Measurements from ENCODE around the gene EEF1AKMT4.

The EEF1AKMT4 gene

DNA sequence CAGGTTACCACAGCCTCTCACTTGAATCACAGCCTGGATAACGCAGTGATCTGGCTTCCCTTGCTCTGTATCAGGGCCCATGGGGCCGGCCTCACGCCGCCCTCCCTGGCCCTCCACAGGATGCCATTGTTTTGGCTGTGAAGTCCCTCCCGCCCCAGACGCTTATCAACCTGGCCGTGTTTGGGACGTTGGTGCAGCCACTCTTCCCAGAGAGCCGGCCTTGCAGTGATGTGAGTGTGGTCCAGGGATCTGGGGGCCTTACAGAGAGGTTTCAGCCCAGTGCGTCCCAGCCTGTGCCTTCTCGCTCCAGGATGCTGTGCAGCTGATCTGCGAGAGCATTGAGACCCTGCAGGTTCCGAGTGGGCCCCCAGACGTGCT is 13.4 kb upstream of the EEF1AKMT4 start:
- no peak for FAIRE-seq

DNA sequence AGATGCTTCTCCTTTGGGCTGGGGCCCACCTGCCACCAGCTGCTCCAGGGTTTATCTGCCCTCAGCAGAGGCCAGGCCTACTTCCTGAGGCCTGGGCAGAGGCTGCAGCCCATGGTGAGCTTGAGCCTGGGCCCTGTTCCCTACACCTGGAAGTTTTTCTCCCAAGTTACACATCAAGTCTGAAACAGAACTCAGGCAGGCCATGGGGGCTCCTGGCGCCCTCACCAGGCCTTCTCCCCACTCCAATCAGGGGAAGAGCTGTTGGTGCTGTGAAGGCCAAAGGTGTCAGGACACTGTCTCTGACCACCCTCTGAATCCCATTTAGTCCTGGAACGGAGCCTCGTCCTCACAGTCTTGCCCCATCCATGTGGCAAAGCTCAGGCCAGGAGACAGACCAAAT is 12.8 kb upstream of the EEF1AKMT4 start:
- FAIRE-seq, result no peak

DNA sequence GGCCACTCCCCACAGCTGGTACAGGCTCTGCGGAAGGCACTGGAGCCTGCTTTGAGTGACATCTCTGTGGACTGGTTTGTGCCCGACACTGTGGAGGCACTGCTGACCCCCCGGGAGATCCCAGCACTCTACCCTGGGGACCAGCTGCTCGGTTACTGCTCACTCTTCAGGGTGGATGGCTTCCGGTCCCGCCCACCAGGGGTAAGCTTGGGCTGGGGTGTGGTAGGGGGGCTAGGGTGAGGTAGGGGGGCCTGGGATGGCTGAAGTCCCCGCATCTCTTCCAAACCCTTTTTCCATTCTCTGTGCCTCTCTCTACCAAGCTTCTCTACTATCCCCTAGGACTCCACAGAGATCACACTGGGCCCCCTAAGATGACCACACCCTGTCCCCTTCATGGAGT is 12.3 kb upstream of the EEF1AKMT4 start:
- FAIRE-seq, result no peak

DNA sequence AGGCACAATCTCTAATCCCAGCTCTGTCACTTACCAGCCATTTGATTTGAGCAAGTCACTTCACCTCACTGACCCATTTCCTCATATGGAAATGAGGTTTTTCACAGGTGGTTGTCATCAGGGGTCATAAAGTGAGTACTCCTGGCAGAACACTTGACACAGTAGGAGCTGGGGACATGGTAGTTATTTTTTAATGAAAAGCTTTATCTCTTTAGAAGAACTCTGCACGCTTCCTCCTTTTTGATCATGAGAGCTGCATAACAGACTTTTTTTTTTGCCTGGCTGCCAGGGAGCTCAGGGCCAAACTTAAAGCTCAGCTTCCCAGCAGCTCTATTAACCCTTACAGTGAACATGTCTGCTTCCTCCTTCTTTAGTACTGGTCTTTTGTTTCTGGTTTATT is 11.7 kb upstream of the EEF1AKMT4 start:
- FAIRE-seq, result no peak

DNA sequence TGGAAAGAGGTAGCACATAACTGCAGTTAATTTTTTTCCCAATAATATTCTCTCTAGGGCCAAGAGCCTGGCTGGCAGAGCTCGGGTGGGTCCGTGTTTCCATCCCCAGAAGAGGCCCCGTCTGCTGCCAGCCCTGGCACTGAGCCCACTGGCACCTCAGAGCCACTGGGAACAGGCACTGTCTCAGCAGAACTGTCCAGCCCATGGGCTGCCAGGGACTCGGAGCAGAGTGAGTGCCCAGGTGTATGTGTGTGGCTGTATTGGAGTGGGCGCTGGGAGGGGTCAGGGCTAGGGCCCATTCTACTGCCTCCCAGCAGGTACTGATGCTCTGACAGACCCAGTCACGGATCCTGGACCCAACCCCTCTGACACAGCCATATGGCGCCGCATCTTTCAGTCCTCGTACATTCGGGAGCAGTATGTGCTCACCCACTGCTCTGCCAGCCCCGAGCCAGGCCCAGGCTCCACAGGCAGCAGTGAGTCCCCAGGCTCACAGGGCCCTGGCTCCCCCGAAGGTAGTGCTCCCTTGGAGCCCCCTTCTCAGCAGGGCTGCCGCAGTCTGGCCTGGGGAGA is 11.1 kb upstream of the EEF1AKMT4 start:
- no peak for FAIRE-seq

DNA sequence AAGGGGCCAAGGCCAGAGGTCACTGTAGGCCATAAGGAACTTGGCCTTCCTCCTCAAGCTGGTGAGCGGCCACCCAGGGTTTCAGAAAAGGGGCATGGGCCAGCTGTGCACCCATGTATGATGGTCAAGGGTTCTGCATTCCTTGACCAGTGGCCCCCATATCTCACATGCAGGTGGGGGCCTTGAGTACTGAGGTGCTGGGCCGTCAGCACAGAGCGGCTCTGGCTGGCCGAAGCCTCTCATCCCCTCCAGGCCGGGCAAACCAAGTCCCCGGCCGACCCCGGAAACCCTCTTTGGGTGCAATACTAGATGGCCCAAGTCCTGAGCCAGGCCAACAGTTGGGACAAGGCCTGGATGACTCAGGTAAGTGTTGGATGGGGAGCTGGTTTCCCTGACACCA is 10.3 kb upstream of the EEF1AKMT4 start:
- FAIRE-seq, result no peak

DNA sequence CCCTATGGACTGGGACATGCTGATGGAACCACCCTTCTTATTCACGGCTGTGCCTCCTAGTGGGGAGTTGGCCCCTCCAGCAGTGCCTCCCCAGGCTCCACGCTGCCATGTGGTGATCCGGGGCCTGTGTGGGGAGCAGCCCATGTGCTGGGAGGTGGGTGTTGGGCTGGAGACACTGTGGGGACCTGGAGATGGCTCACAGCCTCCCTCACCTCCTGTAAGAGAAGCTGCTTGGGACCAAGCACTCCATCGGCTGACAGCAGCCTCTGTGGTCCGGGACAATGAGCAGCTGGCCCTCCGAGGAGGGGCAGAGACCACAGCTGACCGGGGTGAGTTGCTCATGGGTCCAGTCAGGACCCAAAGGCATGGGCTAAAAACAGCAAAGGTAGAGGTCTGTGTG is 9.8 kb upstream of the EEF1AKMT4 start:
- no peak for FAIRE-seq

DNA sequence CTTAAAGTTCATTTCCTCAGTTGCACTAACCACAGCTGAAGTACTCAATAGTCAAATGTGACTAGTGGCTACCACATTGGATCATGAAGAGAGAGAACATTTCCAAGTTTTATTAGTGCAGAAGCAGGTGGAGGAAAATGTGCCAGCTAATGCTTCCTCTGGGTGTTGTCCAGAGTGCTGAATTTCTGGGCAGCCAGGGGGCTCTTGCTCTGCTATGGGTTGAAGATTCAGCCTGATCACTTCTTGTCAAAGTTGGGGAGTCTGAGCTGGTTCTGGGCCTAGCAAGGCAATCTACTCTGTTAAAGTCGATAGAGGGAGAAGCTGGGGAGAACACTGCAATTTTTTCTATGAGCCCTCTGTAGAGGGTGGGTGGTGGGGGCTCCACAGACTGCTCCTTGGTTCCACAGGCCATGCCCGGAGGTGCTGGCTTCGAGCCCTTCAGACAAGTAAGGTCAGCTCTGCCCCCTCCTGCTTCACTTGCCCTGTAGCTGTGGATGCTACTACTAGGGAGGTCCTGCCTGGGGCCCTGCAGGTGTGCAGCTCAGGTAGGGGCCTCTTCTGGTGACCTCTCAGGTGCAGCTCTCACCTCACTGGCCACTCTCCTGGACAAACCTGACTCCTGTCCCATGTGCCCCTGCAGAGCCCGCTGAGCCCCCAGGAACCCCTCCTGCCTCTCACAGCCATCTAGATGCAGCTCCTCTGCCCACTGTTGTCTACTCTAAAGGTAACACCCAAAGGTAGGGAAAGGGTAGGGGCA is 8.9 kb upstream of the EEF1AKMT4 start:
- FAIRE-seq, result no peak

DNA sequence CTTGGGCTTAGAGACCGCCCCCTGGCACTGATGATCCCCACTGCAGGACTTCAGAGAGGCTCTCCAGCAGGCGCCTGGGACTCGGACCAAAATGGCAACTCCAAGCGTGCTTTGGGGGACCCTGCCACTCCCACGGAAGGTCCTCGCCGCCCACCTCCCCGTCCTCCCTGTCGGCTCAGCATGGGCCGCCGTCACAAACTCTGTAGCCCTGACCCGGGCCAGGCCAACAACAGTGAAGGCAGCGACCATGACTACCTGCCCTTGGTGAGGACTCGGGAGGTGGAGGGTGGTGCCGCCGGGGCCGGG is 8.4 kb upstream of the EEF1AKMT4 start:
- no peak for FAIRE-seq

DNA sequence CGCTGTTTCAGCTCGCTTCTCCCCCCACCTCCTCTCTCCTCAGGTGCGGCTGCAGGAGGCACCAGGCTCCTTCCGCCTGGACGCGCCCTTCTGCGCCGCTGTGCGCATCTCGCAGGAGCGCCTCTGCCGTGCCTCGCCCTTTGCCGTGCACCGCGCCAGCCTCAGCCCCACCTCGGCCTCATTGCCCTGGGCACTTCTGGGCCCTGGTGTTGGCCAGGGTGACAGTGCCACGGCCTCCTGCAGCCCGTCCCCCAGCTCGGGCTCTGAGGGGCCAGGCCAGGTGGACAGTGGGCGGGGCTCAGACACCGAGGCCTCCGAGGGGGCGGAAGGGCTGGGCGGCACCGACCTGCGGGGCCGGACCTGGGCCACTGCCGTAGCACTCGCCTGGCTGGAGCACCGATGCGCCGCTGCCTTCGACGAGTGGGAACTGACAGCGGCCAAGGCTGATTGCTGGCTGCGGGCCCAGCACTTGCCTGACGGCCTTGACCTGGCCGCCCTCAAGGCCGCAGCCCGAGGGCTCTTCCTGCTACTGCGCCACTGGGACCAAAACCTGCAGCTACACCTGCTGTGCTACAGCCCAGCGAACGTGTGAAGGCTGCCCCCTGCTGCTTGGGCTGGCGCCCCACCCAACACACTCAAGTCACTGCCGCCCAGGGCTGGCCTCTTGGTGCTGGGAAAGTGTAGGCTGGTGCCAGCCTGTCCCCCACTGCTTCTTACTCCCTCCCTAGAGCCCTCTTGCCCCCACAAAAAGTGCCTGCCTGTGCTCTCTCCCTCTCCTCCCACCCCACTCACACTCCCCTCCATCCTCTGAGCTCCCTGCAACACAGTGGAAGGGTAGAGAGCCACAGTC is 7.8 kb upstream of the EEF1AKMT4 start:
- FAIRE-seq, result no peak

DNA sequence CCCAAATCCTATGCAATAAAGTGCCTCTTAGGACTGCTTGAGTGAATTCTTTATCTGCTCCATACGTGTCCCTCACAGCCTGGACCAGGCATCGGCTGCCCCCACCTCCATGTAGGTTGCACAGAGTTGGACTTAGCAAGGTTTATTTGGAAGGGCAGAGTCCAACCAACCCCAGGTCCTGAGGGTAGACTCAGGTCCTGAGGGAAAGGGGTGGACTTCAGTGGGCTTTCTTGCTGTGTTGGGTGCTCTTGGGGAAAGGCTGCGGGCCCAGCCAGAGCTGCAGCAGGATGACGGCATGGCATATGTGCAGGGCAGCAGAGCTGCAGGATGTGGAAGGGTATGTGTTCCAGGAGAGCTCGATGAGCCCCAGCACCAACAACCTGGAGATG is 7.2 kb upstream of the EEF1AKMT4 start:
- FAIRE-seq, result no peak

DNA sequence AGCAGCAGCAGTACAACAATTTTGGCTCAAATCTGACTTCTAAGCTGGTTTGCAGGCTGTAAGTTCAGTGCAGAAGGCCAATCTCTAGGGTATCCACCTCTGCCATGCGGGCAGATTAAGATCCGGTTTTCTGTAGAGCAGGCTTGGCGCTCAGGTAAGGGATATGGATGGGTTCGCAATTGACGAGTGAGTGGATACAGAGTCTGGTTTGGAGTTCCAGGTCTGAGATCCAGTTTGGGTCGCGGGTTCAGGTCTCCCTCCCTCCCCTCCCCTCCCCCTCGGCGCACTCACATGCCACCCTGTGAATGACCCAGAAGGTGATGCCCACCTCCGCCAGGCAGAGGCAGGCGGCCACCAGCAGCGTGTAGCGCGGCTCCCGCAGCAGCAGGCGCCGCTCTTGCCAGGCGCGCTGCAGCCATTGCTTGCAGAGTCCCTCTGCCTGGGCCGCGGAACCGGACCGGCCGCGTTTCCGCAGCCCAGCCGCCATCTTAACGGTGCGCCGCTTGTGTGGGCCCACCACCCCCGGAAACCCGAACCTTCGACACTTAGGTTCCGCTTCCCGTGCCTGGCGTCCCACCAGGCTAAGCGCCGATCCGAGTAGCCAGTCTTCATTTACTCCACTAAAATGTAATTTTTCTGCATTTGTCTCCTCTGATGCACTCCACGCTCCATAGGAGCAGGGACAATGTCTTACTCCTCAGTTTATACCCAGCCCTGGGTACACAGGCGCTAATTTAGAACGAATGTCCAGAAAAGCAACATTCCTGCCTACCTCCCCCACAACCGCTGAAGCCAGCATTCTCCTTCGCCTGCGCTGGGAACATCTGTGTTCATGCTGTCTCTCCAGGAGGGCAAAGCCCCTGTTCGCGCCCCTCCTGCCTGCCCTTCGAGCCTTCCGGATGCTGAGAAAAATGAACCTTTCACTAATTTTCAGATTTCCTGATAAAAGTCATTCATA is 739 bp upstream of the EEF1AKMT4 start, which contains the start of gene ALG3:
ALG3 (minus strand) TSS at position 509 of the 958 bp plus-strand sequence; CDS start at position 487, 22 bp downstream.
- no peak for FAIRE-seq

DNA sequence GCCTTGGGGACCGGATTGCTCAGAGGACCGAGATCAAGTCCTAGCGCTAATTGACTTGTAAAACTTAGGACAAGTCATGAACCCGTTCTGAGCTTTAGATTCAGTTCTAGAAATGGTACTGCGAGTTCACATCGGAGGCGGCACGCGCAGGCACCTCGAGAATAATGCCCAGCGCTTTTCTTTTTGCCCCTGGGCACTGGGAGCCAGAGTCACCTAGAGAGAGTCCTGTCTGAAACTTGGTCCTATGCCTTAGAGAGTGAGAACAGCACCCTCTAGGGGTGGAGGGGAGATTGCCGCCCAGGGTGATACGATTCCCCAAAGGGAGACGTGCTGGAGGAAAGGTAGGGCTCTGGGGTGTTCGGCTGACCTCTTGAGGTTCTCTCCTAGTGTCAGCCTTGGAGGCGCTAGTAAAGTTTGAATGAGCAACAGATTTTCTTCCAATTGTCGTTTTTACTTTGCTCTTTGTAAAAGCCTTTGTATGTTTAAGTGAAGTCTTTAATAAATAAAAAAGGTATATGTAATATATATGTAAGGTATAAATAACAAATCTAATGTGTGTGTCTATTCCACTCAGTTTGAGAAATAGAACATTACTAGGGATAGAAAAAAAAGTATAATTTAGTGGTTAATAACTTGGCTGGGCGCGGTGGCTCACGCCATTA is 826 bp downstream of the EEF1AKMT4 start:
- no peak for FAIRE-seq

DNA sequence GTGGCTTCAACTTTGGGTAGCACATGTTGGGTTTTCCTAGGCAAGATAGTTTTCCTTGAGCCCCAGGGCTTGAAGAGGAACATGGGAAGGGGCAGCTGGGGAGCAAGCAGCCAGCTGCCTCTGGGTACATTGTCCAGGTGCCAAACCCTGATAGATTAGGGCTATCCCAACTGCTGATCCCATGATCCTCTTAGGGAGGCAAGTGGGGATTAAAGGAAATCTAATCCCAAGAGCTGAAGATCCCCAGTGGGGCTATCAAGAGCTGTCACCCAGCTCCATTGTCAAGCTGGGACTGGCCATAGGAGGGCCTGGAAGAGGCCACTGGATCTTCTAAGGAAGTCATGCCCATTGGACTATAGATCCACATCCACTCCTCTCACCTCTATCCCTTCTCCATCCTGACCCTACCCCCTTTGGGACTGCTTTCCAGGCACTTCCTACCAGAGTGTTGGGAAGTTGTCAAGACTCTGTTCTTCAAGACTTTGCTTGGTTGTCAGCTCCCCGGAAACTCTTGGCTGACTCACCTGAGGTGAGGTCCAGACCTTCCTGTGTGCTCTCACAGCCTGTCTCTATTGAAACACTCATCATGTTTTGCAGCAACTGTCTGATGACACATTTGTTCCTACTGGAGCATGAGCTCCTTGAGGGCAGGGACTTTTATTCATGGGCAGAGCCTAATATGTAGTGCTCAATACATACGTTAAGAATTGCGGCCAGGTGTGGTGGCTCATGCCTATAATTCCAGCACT is 6.0 kb downstream of the EEF1AKMT4 start:
- FAIRE-seq, result no peak

DNA sequence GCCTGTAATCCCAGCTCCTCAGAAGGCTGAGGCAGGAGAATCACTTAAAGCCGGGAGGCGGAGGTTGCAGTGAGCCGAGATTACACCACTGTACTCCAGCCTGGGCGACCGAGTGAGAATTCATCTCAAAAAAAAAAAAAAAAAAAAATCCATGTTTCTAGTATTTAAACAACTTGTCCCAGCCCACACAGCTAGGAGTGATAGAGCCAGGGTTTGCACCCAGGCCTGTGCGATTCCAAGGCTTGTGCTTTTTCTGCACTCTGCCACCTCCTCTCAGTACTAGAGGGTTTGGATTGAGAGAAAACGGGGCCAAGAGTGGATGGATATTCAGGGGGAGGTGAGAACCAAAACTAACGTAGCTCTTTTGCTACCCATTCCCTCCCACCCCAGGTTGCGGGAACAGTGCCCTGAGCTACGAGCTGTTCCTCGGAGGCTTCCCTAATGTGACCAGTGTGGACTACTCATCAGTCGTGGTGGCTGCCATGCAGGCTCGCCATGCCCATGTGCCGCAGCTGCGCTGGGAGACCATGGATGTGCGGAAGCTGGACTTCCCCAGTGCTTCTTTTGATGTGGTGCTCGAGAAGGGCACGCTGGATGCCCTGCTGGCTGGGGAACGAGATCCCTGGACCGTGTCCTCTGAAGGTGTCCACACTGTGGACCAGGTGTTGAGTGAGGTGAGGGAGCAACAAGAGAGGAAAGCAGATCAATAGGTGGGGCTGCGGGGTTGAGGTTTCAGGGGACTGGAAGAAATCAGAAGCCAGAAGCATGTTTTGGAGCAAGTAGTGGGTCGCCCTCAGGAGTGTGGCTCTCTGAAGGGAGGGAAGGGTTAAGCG is 7.8 kb downstream of the EEF1AKMT4 start:
- FAIRE-seq, result no peak

DNA sequence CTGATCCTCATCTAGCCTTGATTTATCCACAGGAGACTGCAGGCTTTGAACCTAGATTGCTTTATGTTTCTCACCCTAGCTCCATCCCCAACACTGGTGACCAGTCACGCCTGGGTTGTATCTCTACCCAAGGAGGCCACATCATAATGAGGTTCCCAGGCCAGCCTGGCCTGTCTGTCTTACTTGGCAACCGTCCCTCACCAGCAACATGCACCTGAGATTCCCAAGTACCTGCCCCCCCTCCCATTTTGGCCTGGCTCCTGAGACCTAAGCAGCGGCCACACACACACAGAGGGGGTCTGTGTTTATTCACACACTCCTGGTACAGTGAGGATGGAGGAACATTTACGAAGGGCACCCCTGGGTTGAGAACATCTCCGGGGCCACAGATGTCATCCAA is 9.5 kb downstream of the EEF1AKMT4 start:
- FAIRE-seq, result no peak

DNA sequence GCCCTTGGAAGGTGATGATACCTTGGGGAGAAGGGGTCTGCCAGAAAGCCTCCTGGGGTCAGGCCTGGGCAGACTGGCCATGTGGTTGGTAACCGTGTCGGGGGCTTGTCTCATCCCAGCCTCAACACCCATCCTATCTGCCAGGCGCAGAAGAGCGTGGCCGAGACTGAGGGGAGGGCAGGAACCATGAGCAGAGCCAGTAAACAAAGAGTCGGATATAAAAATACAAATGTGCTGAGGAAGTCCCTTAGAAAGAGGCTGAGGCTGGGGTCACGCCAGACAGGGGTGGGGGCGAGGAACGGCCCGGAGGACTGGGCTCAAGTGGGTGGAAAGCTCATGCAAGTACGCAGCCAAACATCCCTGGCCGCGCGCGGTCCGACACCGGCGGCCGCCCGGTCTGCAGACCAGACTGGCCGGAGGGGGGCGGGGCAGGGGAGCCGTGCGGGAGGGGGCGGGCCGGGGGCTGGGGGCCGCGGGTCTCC is 10.0 kb downstream of the EEF1AKMT4 start:
- no peak for FAIRE-seq

DNA sequence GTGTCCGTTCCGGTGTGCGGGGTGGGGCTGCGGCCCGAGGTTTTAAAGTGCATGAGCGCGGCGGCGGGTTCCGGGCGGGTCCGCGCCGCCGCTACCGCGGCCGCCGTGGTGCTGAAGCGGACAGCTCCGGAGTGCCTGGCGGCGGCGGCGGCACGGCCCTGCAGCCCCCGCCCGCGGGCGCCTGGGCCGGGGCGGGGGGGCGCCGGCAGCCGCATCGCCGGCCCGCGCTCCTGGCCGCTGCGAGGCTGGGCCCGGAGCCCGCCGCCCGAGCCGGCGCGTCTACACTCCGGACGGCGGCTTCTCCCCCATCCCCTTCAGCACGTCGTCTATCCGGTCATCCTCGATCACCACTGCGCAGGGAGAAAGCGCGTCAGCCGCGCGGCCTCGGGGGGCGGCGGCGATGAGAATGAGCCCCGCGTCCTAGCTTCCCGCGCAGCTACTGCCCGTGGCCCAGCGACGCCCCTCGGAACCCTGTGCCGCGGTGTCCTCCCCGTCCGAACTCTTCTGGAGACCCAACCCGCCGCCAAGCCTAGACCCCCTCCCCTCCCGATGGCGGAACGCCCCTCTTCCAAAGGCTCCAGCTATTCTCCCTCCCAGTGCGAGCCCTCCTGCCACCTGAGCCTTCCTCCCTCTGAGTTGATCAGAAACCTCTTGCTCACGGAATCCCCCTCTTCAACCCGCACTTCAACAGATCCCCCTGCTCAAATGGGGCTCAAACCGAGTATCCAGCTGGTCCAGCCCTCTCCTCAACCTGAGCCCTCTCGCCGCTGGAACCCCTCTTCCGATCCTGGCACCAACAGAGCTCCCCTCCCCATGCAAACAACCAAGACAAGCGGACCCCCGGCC is 10.6 kb downstream of the EEF1AKMT4 start:
- FAIRE-seq, result no peak

DNA sequence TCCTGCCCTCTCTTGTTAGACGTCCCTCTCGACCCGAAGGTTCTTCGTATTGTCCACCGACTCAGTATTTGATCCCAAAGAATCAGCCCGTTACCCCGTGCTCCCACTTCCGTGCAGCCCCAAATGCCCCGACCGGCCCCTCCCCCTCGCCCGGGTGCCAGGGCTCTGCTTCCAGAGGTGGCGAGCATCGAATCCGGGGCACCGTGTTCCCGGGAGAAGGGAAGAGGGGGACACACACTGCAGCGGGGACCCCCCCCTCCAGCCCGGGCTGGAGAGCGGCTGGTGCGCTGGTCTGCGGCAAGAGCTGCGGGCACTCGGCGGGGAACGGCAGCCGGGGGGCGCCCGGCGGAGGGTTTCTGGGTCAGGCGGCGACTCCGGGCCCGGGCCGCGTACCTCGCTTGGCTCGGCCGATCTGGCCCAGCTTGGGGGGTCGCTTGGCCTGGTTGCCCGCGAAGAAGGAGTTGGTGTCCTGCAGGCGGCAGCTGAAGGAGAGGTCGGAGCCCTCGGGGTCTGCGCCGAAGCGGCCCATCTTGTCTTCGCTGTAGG is 11.3 kb downstream of the EEF1AKMT4 start:
- FAIRE-seq, result no peak
